ENCODE measurements around the gene GTPBP2.
A peak's percentile ranks its signal among the peaks of the same experiment; 100 is the strongest.
"Not testable (repeated sequence)": the region's sequence is repeated elsewhere in the genome, so short reads cannot be mapped to it uniquely, and the experiment has no call there.

Gene GTPBP2, protein sequence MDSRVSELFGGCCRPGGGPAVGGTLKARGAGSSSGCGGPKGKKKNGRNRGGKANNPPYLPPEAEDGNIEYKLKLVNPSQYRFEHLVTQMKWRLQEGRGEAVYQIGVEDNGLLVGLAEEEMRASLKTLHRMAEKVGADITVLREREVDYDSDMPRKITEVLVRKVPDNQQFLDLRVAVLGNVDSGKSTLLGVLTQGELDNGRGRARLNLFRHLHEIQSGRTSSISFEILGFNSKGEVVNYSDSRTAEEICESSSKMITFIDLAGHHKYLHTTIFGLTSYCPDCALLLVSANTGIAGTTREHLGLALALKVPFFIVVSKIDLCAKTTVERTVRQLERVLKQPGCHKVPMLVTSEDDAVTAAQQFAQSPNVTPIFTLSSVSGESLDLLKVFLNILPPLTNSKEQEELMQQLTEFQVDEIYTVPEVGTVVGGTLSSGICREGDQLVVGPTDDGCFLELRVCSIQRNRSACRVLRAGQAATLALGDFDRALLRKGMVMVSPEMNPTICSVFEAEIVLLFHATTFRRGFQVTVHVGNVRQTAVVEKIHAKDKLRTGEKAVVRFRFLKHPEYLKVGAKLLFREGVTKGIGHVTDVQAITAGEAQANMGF

DNA sequence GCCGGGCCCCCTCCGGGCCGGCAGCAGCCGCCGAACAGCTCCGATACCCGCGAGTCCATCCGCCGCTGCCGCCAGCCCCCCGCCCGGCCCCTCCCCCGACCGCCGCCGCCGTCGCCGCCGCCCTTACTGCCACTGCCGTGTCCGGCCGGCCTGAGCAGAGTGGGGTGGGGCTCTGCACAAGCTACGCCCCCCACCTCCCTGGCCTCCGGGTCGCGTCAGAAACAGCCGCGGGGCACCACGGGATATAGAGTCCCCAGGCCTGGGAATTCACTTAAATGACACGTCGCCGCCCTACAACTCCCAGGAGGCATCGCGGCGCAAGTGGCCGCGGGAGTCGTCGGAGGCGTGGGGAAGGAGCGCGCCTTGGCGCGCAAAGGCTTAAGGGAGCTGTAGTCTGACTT, at the start of gene GTPBP2:
TSS of gene GTPBP2 (minus strand) at position 161 of the 401 bp plus-strand sequence. CDS start at position 59, 102 bp downstream.
- peak; percentile 100 for DNase-seq (ENCODE audit: low read depth)

DNA sequence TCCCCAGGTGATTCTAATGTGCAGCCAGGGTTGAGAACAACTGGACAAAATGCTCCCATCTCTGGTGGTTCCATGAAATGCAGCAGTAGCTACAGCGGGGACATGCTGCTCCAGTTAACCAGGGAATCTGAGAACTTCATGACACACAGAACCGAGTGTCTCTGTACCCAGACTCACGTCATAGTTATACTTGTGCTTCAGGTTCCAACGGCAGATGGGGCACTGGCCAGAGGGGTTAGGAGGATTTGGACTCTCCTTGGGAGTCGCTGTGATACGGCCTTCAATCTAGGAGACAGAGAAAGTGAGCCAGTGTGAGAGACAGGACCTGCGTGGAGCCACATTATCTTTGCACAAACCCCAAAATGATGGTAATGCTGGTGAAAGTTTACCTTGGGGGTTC, 49.3 kb upstream of the GTPBP2 start:
- no peak for DNase-seq (ENCODE audit: low read depth)

DNA sequence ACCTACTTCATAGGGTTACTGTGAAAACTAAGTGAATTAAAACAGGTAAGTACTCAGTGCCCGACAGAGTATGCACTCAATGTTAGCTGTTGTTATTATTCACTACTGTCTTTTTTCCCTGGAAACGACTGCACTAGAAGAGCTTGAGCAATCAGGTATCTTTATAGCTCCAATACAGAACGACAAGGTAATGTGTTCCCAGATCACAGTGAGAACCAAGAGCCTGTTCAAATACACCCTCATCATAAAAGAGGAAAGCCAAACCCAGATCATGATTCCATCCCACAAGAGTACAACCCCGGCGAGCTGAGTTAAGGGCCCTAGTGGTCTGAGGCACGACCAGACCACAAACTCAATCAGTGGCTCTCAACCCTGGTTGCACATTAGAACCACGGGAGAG, 48.7 kb upstream of the GTPBP2 start:
- no peak for DNase-seq (ENCODE audit: low read depth)

DNA sequence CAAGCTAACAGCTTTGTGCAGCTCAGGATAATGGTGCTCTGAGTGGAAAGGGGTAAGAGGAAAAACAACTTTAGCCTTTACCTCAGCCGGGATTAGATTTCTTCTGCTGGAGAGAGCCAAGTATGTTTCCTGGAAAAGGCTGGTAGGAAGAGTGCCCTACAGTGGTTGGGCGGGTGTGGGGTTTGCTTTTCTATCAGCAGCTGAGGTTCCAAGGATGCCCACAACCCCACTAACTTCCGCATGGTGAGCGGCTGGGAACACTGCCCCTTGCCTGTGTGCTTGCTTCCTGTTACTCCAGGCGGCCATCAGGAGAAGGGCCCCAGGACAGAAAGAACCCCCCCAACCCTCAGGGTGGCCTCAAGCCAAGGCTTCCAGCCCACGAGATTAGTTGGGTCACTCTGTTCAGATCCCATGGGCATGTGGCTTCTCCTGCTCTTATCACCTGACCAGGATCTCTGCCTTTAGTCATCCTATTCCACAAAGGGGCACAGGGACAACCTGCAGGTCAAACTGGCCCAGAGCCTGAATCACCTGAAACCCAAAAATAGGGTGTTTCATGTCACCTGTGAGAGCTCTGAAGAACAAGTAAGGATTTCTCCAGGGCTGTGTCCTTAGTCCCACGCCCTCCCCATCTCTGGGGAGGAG, 48.0 kb upstream of the GTPBP2 start:
- DNase-seq (ENCODE audit: low read depth), result no peak

DNA sequence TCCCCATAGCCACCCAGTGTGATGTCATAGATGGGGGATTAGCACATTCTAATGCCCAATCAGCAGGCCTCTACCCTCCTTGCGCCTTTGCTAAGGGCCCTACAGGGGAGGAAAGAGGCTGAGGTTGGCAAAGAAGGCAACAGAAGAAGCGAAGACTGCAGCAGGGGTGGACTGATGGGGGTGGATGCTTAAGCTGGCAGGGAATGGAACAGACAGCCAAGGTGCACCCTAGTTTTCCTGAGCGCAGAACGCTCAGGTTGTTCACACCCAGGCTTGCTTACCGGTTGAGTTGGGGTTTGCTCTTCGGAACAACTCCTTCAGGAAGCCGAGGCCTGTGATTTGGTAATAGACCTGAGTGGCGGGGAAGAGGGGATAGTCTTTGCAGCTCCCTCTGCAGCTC, 45.9 kb upstream of the GTPBP2 start:
- no peak for DNase-seq (ENCODE audit: low read depth)

DNA sequence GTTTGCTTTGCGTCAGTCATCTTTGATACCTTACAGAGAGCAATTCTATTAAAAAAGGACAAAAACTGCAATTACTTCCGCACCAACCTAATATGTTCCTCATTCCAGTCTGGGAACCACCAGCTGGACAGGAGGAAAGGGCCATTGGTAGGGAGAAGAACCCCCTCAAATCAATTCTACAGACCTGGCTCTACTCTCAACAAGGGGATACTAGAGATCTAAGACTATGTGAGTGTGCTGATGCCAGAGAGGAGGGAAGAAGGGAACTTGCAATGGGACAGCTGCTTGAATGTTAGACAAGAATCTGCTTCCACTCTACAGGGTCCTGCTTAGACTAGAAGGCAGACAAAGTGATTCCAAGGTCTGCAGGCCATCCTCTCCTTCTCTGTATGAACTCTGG, 45.2 kb upstream of the GTPBP2 start:
- DNase-seq (ENCODE audit: low read depth), result no peak

DNA sequence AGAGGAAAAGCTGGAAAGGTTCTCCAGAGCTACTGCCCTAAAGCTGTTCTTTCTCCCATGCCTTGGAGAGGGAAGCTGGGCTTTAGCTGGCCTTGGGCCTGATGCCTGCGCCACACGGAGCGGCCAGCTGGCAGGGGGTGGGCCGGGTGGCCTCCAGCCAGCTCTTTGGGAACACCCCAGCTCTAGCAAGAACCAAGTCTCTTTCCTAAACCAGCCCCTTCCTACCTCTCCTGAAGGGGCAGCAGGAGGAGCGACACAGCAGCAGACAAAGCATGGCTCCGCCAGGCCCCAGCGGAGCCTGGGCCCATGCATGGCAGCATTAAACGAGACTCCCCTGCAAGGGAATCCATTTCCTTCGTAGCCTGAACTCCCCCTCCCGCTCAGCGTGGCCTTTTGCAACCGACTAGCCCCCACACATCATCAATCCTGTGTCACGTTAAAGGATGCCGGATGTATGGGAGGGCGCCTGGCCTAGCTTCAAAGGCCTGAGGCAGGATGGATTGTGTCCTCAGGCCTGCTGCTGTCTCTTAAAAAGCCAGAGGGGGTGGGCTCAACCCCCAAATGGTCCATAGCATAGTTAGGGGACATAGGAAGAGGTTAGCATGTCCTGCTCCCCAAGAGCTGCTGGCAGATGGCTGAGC, 44.5 kb upstream of the GTPBP2 start:
- no peak for DNase-seq (ENCODE audit: low read depth)

DNA sequence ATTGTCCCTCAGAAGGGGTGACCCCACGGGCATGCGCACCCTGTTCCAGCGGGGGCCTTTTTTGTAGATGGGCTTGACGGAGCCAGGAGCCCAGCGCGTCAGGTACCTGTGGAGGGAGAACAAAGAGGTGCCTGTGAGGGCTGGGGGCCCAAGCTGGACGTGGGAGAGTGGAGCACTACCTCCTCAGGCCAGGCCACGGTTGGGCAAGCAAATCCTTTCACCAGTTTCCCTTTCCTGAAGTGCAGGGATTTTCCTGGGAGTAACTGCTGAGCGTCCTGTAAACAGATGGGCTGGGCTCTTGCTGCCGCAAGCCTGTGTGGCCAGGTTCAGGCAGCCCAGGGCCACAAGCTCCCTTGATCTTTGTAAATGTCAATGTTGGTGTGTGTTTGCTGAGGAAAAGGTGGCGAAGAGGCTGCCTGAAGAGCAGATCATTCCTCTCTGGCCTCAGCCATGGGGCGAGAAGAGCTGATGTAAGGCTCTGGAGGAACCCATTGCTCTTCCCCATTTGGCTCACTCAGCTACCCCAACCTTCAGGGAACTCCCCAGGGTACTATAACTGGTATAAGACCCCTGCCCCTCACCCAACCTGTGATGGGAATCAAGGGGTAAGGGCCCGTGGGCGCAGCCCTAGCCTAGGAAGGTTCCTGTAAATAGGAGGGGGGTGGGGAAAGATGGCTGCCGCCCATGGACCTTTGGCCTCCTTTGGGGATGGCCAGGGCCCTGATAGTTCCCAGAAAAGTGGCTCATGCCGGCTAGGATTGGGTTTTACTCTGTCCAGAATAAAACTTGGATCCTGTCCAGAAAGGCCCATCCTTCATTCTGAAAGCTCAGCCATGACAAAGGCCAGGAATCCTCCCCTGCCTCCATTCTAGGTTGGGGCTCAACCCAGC, 43.0 kb upstream of the GTPBP2 start:
- DNase-seq (ENCODE audit: low read depth), result no peak

DNA sequence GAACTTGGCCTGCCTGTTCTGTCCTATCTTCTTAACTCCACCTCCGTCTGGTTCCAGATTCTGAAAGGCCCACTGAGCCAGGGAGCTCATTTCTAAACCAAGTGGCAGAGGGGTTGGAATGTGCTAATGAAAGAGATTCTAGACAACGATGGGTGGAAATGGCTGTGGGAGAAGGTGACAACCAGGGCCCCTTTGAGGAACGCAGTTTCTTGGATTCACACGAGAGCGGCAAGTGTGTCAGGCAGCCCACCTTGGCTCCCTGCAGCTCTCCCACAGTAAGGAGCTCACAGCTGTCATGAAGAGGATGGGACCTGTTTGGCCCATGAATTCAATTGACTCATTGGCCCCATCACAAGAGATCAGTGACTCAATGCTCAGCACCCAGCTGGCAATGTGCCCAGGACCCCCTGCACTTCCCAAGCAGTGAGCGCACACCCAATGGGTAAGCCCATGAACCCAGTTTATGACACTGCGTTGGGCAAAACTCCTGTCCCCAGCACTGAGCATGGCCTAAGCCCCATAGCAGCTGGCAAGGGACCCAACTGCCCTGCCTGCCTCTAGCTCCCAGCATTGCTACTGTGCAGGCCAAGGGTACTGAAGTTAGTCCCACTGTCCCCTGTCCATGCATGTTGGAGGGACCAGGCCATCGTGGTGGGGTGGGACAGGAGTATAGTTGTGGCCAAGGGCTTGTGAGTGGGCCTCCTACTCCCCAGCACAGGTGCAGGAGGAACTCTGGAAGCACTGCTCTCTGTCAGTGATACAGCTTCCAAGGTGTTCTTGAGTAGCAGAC, 42.1 kb upstream of the GTPBP2 start:
- DNase-seq (ENCODE audit: low read depth), result no peak

DNA sequence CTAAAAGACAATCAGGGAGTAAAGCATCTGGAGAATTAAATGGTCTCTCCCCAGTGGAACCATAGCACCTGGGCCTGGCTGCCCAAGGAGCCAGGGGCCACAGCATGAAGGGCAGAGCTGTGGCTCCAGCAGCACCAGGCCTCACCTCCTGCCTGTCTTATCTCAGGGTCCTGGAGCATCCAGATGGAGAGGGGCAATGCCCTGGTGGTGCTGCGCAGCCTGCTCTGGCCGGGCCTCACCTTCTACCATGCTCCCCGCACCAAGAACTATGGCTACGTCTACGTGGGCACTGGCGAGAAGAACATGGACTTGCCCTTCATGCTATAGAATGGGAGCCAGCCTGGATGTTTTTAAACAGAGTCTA, 41.5 kb upstream of the GTPBP2 start:
- no peak for DNase-seq (ENCODE audit: low read depth)

DNA sequence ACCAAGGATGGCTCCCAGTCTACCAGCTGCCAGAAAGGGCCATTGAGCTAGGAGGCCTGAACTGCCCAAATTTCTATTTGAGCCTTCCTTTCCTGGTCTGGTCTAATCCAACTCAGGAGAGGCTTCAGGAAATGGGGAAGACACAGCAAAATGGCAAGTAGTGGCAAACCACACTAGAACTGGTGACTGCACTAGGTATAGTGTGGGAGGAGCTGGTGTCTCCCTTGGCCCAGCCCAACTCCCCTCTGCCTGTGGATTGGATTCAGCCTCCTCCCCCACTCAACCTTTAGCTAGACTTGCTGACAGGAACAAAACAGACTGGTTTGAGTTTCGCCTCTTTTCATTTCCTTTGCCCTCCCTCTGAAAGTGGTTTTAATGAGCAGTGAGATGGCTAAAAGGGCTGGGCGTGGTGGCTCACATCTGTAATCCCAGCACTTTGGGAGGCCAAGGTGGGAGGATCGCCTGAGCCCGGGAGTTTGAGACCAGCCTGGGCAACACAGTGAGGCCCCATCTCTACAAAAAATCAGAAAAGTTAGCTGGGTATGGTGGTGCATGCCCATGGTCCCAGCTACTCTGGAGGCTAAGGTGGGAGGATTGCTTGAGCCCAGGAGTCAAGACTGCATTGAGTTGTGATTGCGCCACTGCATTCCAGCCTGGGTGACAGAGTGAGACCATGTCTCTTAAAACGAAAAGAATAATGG, 41.0 kb upstream of the GTPBP2 start:
- DNase-seq (ENCODE audit: low read depth), result no peak

DNA sequence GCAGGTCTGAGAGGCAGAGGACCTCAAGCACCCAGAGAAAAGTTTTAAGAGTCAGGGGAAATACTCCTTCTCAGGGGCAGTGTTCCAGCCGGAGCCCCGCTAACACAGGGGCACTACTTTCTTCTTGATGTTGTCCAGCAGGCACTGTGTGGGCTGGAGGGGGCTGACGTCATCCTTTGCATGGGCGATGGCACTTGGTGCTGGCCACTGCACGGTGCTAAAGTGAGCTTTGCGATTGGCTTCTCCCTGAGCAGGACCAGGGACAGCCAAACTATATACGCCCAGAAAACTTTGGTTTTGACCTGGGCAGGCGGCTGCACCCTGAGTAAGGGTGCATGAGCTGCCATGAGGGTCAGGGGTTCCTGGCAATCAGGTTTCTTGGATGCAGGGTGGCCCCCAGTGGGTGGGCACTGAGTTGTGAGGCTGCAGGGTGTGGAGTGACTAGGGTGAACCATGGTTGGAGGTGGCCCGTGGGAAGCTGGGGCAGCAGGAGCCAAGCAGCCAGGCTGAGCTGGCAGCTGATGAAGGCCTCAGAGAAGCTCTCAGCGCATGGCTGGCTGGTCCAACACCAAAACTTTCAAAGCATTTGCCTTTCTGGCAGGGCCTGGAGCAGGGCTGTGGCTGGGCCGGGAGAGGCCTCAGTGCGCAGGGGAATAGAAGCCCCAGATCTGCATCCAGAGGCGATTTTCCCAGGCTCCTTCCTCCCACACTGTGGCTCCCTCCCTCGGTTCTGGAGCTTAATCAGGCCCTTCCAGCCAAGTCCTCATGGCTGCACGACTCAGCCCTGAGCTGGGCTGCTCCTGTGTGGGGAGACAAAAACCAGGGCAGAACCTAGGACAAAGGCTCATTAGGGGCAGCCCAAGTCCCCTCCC, 40.2 kb upstream of the GTPBP2 start:
- peak; percentile 45 for DNase-seq (ENCODE audit: low read depth)

DNA sequence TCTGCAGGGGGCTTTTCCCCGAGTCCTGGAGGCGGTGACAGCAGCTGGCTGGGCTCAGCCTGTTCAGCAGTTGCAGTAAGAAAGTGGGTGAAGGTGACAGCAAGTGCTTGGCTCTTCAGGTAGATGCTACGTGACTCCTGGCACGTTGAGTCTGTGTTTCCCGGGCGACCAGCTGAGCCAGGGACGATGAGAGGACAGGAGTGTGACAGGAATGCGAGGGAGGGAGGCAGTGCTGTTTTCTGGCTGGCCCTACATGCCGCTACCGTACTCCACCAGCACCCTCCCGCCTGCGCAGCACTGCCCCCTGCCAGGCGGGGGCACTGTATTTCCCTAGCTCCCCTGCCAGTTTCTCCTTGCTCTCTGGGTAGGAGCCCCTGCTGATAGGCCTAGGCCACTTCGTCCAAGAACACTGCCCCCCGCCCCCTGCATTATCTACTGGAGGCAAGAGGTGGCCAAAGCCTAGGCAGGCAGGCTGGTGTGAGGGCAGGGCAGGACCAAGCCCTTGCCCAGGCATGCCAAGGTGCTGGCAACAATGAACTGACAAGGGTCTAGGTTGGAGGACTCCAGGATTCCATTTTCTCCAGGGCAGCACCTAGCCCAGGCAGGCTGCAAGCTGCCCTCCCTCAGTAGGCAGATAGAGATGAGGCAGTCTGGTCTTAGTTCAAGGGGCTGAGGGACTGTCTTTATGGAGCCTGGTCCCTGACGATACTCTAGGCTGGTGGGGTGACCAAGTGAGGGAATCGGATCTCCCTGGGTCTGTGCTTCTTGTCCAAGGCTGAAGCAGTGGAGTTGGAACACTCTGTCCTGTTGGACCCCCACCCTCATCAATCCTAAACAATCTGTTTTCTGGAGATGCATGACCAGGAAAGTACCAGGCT, 39.3 kb upstream of the GTPBP2 start:
- DNase-seq (ENCODE audit: low read depth), result peak; percentile 41

DNA sequence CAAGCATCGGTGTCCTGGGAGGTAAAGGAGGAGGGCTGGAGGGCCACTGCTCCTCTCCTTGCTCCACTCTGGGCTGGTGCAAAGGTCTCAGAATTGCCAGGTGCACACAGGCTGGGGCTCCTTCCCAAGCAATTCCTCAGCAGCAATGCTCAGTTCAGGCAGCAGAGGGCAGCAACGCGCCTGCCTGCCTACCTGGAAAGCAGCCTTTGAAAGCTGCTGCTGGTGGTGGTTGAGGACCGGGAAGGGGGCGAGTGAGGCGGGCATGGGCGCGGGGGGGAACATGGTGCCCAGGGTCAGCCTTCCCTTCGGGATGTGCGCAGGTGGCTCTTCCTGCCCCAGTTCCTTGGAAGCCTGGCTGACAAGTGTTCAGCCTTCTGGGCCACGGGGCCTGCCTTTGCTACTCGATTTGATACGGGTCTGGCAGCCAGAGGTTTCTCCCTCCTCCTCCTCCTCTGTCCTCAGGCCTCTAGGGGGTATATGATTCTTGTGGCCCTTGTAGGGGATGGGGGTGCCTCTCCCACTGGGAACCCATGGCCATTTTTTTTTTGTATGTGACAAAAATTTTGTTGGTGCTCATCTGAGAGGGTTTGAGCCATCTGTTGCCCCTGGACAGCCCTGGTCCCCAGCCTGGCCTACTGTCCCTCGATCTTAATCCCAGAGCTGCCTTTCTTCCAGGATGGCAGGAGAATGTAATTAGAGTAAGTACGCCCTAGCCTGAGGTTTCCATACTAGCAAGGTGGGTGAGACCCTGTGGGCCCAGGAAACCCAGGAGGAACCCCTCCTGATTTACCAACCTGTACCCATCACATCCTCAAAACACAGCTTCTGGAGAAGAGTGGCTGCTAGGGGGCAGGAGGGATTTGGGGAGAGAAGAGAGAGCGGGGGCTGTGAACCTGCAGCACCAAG, 38.4 kb upstream of the GTPBP2 start:
- DNase-seq (ENCODE audit: low read depth), result peak; percentile 44

DNA sequence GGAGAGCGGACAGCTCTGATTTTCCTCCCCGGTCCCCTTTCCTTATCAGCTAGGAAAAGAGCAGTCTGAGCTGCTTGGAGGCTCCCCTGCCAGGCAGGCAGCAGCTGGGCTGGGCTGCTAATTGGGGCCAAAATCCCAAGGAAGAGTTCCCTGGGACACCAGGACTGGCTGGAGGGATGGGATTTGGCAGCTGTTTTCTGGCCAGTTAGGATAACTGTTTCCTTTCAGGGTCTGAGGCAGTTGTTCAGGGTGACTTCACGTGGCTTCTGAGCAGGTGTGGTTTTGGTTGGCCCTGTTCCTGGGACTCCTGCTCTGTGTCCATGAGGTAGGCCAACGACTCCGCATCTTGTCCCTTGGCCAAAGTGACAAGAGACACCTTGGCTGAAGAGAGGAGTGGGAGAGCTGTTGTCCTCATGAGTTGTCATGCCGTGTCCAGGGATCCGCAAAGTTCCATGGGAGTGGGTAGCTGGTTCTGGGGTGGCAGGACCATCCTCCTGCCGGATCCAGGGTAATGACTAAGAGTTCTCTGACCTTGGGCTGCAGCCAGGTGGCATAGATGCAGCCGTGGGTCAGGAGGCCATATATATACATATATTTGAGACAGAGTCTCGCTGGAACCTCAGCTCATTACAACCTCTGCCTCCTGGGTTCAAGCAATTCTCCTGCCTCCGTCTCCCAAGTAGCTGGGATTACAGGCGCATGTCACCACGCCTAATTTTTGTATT, 37.3 kb upstream of the GTPBP2 start:
- DNase-seq (ENCODE audit: low read depth), result no peak

DNA sequence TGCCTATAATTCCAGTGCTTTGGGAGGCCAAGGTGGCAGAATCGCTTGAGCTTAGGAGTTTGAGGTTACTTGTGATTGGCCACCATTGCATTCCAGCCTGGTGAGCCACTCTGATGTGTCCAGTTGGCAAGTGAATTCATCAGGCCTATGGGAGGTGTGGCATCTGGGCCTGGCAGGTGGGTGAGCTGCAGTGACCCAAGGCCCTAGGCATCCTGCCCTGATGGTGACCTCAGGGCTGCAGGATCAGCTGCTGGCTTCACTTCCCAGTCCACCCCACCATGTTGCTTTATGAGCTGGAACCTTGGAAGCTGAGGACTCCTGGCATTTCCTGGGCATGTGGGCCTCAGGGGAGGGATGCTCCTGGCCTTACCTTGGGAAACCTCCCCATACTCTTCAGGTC, 36.3 kb upstream of the GTPBP2 start:
- DNase-seq (ENCODE audit: low read depth), result no peak

DNA sequence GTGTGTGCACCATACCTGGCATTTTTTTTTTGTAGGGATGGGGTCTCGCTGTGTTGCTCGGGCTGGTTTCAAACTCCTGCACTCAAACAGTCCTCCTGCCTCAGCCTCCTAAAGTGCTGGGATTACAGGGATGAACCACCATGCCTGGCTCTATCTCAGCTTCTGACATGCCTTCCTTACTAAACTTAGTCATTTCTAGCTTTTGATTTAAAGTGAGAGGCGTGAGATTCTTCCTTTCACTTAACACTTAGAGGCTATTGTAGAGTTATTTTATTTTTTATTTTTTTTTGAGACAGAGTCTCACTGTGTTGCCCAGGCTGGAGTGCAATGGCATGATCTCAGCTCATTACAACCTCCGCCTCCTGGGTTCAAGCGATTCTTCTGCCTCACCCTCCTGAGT, 33.9 kb upstream of the GTPBP2 start:
- DNase-seq (ENCODE audit: low read depth), result not testable (repeated sequence)

All from fibroblast of gingiva (primary cell).